Myocyte (in vitro differentiated cells): Measurements from ENCODE around the gene GPRC5C. TPM values are rescaled to one million over a fixed set of nuclear protein-coding genes. Genes with fewer than 3 reads are reported as not detected.
"Not testable (repeated sequence)": the region's sequence is repeated elsewhere in the genome, so short reads cannot be mapped to it uniquely, and the experiment has no call there.

ENCODE experiments used
- DNase-seq: peaks from one replicate; pipeline ENCODE4 v3.0.0-alpha.2; 2012; ENCODE audit warnings: low read depth
- total RNA-seq: library from RNA; depleted of rRNA; stranded (reverse); fragments of >200 nt; gene quantifications from 2 replicates; pipeline ENCODE4 v1.2.3, GENCODE V29; 2014

Gene GPRC5C
- total RNA-seq, 1 donor from 2014 or later: not detected

DNA sequence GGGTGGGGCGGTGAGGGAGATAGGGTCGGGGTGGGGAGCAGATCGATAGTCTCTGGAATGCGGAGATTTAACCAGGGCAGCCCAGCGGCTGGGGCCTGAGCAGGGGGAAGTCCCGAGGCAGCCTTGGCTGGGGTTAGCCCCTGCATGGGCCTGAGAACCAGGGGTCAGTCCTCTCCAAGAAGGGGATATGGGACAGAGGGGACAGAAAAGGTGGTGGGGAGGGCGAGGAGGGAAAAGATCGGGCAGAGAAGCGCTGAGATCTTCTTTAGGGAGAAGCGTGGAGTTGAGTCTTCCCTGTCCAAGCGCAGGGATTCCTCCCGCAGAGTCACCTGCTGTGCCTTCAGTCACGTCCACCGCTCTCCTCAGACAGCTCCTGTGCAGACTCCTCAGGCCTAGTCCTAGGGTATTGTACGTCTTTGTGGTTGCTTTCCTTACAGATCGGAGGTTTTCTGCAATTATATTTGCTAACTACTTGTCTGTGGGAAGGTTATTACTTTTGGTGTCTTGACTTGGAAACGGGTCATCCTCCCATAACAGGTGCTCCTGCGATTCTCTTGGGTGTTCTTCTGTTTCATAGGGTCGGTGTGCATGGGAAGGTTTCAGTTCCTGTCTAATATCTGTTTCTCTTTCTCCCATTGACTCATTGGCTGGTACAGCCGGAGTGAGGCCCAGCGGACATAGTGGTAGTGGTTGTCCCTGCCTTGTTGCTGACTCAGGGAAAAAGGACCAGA, 35.5 kb downstream of the GPRC5C start:
- DNase-seq: no peak

DNA sequence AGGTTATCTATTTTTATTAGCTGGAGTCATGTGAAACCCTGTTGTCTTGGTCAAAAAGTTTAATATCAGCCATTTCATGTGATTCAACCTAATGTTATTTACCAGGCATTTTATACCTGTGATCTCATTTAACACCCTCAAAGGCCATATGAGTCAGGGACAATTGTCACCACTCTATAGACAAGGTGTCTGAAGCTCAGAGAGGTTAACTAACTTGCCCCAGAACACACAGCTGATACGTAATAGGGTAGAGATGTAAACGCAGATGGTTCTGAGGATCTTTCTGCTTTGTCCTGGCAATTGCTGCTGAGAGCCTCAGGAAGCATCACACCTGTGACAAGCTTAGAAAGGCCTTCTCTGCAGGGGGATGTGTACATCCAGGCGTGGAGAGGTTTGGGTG, 39.5 kb downstream of the GPRC5C start:
- no peak for DNase-seq

DNA sequence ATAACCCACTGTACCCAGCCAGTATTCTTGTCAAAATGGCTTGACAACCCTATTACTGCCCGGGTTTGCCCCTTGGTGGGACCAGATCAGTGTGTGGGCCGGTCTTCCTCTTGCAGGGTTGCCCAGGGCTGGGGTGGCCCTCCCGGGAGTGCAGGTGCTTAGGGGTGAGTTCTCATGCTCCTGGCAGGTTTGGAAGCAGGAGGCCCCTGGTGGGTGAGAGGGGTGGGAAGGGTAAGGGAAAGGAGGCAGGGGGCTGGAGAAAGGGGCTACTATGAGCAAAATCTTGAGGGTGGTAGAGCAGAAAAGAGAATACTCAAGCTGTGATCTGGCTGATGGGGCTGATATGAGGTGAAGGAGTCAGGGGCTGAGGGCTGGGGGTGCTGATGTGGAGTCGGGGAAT, 41.0 kb downstream of the GPRC5C start:
- DNase-seq: no peak

DNA sequence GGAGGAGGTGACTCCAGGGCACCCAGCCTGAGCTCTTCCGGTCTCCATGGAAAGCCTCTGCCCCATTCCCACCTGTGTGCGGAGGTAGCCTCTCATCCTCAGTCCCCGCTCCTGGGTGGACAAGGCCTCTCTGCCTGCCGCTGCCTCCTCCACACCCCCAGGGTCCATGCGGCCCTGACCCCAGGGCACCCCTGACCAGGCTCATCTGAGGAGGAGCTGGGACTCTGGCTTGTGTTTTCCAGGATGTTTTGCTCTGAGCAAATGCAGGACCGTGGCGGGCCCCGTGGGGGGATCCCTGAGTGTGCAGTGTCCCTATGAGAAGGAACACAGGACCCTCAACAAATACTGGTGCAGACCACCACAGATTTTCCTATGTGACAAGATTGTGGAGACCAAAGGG, 41.4 kb downstream of the GPRC5C start:
- no peak for DNase-seq

DNA sequence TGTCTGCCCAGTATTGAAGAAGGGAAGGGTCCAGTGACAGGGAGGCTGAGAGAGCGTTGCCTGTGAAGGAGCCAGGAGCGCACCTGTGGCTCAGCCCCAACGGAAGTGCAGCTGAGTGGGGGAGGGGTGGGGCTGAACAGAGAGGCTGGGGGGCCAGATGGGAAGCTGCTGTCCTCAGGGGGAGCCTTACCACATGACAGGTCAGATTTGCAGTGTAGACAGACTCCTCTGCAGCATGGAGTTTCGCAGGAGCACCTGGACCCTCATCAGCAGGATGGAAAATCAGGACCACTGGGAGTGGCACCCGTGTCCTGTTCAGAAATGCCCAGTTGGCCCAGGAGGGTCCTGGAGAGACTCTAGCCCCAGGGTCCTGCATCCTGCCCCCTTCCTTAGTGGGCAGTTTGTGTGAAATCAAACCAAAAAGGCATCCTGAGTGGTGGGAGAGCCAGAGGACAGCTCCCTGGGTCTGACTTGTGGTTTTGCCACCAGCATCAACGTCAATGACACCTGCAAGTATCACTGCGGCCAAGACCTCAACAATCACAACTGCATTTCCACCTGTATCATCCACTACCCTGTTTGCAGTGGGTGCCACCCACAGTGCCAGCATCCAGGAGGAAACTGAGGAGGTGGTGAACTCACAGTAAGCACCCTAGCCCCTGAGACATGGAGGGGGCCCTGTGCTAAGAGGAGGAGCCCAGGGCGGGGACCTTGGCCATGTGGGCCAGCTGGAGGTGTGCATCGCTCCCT, 42.3 kb downstream of the GPRC5C start:
- DNase-seq: no peak

DNA sequence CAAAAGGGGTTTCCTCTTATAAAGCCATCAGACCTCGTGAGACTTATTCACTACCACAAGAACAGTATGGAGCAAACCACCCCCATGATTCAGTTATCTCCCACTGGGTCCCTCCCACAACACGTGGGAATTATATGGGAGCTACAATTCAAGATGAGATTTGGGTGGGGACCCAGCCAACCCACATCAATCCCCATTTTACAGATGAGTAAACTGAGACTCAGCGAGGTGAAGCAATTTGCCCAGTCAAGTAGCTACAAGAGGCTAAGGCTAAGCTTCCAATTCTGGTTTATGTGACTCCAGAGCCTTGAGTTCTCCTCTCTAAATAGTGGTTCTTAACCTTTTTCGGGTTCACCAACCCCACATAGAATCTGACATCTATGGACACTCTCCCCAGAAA, 43.3 kb downstream of the GPRC5C start:
- no peak for DNase-seq

DNA sequence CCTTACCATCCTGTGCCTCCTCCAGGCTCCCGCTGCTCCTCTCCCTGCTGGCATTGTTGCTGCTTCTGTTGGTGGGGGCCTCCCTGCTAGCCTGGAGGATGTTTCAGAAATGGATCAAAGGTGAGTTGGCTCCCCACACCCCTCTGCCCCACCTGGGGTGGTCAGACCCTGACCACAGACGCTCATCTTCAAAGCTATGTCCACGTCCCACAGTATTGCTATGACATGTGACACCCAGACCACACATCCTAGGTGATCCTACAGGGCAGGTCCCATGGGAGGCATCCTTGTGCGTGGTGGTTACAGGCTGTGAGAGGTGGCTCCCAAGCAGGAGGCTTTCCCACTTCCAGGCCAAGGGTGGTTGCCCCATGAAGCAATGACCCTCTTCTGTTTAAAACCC, 45.5 kb downstream of the GPRC5C start:
- no peak for DNase-seq

DNA sequence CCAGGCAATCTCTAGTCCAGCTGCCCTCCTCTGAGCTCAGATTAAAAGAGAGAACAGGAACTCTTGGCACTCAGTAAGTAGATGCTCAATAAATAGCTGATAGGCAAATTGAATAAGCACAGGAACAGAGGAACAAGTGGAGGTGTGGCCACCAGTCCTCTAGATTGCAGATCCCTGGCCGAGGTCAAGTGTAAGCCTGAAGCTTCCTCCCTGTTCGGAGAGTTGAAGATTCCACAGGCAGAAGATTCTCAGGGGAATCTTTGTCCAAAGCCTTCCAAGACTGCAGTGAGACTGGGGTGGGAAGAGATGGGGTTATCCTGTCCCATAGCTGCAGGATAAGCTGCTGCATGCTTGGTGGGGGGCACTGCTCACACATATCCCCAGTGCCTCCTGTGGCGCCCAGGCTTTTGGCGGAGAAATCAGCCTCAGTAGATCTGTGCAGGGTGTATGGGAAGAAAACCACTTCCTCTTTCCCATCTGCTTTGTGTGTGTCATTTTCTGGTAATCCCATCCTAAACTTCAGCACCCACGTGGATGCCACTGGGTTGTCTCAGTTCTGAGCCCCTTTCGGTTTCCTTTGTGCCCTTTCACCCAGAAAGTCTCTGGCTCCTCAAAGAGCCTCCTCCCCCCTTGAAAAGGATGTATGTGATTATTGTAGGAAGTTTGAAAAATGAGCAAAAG, 46.7 kb downstream of the GPRC5C start:
- DNase-seq: no peak

DNA sequence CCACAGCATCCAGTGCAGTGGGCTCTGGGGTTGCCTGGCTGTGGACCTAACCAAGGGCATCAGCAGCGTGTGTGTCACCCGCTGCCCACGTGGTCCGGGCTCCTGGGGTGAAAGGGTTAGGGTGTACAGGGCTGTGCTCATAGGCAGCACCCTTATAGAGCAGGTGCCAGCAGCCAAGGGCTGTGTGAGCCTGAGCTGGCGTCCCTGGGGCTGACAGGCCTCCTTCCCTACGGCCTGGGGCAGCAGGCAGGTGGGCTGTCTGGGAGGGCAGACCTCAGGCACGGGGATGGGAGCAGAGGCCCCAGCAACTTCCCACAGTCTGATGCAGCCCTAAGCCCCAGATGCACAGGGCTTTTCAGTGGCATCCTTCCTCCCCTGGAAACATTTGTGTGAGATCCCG, 48.4 kb downstream of the GPRC5C start:
- DNase-seq: no peak

DNA sequence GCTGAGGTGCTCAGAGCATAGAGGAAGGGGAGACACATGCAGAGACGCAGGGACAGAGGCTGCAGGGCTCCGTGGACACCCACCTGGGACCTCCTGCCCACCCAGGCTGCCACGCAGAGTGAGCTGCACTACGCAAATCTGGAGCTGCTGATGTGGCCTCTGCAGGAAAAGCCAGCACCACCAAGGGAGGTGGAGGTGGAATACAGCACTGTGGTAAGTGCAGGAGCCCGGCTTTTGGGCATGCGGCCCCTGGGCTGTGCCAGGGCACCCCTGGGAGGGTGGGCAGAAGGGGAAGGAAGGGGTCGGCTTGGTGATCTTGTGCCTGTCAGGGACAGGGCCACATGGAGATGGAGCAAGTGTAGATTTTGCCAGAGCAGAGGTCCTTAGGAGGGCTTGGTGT, 49.7 kb downstream of the GPRC5C start:
- DNase-seq: no peak

DNA sequence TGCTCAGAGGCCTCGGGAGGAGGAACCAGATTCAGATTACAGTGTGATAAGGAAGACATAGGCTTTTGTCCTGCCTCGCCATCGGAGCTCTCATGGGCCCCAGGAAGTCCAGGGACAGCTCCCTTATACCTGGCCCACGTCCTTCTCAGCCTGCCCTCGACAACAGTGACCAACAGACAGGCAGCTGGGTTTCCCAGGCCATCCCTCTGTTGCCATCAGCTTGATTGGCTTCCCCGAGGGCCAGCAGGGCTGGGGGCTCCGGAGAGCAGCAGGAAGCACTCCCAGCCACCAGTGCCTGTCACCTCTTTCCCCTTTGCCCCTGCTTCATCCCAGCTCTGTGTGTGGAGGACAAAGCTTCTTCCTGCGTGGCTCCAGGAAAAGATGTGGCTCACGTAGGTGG, 52.2 kb downstream of the GPRC5C start:
- DNase-seq: no peak

DNA sequence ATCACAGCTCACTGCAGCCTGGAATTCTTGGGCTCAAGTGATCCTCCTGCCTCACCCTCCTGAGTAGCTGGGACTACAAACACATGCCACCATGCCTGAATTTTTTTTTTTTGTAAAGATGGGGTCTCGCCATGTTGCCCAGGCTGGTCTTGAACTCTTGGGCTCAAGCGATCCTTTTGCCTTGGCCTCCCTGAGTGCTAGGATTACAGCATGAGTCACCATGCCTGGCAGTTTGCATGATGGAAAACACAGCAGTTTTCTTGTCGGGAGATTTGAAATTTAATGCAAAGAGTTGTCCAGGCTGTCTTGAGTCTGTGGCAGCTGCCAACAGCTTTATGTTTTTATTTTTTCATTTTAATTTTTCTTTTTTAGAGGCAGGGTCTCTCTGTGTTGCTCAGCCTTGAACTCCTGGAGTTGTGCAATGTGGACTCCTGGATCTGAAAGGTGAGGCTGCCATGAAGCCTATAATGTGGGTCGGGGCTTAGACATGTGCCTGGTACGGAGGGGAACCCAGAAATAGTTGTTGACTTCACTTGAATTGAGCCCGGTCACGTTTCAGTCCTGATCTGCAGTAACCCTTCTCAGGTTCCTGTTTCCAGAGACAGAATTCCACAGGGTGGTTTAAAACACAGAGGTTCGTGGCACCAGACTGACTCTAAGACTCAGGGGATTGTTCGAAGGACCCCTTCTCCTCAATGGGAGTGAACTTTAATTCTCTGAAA, 53.3 kb downstream of the GPRC5C start:
- DNase-seq: no peak

DNA sequence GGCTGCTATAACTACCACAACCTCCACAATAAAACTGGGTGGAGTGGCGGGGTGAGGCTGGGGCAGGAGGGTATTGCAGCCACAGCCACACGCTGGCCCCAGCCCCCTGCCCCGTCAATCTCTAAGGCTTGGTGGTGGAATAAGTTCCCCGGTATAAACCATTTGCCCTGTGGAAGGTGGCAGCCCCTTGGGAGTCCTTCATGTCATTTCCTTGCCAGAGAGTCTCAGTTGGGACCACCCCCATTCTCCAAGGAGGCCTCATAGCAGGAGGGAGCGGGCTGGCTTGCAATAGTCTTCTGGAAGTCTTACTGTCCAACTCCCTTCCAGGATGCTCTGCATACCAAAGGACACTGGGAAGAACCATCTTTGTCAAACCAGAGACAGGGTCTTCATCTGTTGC, 54.0 kb downstream of the GPRC5C start:
- no peak for DNase-seq

DNA sequence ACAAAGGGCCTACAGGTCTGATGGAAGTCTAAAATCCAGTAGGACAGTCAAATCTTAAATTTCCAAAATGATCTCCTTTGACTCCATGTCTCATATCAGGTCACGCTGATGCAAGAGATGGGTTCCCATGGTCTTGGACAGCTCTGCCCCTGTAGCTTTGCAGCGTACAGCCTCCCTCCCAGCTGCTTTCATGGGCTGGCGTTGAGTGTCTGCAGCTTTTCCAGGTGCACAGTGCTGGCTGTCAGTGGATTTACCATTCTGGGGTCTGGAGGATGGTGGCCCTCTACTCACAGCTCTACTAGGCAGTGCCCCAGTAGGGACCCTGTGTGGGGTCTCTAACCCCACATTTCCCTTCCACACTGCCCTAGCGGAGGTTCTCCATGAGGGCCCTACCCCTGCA, 56.4 kb downstream of the GPRC5C start:
- not testable (repeated sequence) for DNase-seq

DNA sequence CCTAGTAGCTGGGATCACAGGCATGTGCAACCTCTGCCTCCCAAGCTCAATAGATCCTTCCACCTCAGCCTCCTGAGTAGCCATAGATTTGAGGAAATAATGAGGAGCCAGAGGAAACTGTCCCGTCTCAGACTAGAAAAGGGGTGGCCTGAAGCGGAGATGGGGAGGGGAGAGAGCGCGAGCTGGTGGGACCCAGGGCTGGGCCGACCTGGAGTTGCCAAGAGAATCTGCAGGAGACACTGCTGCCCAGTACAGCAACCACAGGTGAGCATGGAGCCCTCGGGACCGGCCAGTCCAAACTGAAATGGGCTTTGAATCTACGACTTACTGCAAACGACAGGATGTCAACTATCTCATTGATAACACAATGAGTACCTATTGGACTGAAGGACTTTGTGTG, 58.8 kb downstream of the GPRC5C start:
- DNase-seq: no peak

DNA sequence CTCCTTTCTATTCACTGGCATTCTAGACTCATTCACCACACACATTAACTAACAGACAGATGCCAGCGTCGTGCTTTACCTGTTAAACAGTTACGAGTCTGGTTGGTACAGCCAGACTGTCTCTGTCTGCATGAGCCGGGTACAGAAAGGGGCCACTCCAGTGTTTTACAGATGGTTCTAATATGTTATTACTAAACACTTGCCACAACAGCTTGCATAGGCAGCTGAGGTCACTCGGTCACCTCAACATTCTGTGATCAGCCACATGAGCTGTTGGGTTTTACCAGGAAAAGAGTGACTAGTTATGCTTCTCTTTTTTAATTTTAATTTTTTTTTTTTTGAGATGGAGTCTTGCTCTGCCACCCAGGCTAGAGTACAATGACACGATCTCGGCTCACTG, 59.7 kb downstream of the GPRC5C start:
- DNase-seq: no peak

DNA sequence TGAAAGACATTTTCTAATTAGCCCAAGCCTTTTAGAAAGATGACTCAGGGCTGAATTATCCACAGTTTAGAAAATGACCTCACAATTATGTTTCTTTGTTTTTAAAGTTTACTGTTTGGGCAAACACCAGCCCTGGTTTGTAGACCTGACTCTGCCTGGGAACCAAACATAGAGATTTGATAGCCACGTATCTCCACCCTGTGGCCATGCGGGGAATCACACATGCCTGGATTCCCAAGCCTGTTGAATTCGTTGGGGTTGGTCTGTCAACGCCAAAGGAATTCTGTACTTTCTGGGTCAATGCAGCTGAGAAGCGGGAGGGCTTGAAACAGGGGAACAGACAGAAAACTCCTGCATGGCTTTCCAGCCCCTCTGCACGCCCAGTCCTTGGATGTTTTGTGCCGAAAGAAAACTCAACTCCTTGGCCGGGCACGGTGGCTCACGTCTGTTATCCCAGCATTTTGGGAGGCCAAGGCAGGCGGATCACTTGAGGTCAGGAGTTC, 61.5 kb downstream of the GPRC5C start:
- DNase-seq: peak; percentile 43
